DND-41 (cell line): ENCODE data around the gene LRRC8E.
A peak's percentile ranks its signal among the peaks of the same experiment; 100 is the strongest.
"Not testable (repeated sequence)": the region's sequence is repeated elsewhere in the genome, so short reads cannot be mapped to it uniquely, and the experiment has no call there.

Source experiments
- ATAC-seq: fragments of 200-7000 bp; cut with Tn5 transposase; 3 replicates; pipeline ENCODE4 v1.9.1; 2021; ENCODE audit warnings: low read depth; ENCODE audit not compliant: insufficient read depth
- DNase-seq: peaks from one replicate; pipeline ENCODE4 v3.0.0-alpha.2; 2020
- H2AFZ ChIP-seq: 2 replicates; pipeline ENCODE4 v1.6.0; 2012; ENCODE audit warnings: low read depth, low read length
- H3K27ac ChIP-seq: 2 replicates; pipeline ENCODE4 v1.5.1; 2012; ENCODE audit warnings: low read length, inconsistent platforms
- H3K27me3 ChIP-seq: fragments of 200-600 bp; sonication (generic); 2 replicates; pipeline ENCODE4 v1.6.0; 2012; ENCODE audit warnings: low read length, mild to moderate bottlenecking, inconsistent platforms; ENCODE audit not compliant: insufficient read depth, poor library complexity
- H3K36me3 ChIP-seq: 2 replicates; pipeline ENCODE4 v1.5.1; 2012; ENCODE audit warnings: low read length, inconsistent platforms; ENCODE audit not compliant: insufficient read depth
- H3K4me1 ChIP-seq: 2 replicates; pipeline ENCODE4 v1.5.1; 2012; ENCODE audit warnings: mild to moderate bottlenecking, low read length; ENCODE audit not compliant: insufficient read depth
- H3K4me2 ChIP-seq: 2 replicates; pipeline ENCODE4 v1.6.0; 2012; ENCODE audit warnings: mild to moderate bottlenecking, moderate library complexity, low read length, inconsistent platforms; ENCODE audit not compliant: insufficient read depth
- H3K4me3 ChIP-seq, 2 experiments: fragments of 200-600 bp in 1 of 2; shearing (Covaris generic) in 1 of 2; 2 replicates each; pipeline ENCODE4 v1.5.1; 2012 to 2016; ENCODE audit warnings: inconsistent platforms in 2 of 2, low read length in 2 of 2, mild to moderate bottlenecking in 2 of 2, low read depth in 1 of 2, moderate library complexity in 1 of 2
- H3K79me2 ChIP-seq: 2 replicates; pipeline ENCODE4 v1.6.0; 2012; ENCODE audit warnings: low read length, inconsistent platforms; ENCODE audit not compliant: insufficient read depth
- H3K9ac ChIP-seq: 2 replicates; pipeline ENCODE4 v1.6.0; 2012; ENCODE audit warnings: low read depth, mild to moderate bottlenecking, inconsistent platforms, low read length, moderate library complexity
- H3K9me3 ChIP-seq: 2 replicates; pipeline ENCODE4 v1.5.1; 2012; ENCODE audit warnings: low read length, moderate library complexity, mild to moderate bottlenecking, inconsistent platforms; ENCODE audit not compliant: insufficient read depth, severe bottlenecking
- H4K20me1 ChIP-seq: 2 replicates; pipeline ENCODE4 v1.6.0; 2012; ENCODE audit warnings: low read length; ENCODE audit not compliant: insufficient read depth
- CTCF ChIP-seq: IDR thresholded peaks from 2 replicates; pipeline ENCODE4 v1.5.1; 2012; ENCODE audit warnings: borderline replicate concordance, low read length, moderate library complexity, mild to moderate bottlenecking; ENCODE audit not compliant: poor library complexity, severe bottlenecking; ENCODE audit errors: extremely low read depth
- EZH2 ChIP-seq: IDR thresholded peaks from 3 replicates; pipeline ENCODE4 v1.6.1; 2012; ENCODE audit warnings: borderline replicate concordance, low read depth, mild to moderate bottlenecking, moderate library complexity, low read length, inconsistent platforms; ENCODE audit not compliant: severe bottlenecking

The LRRC8E gene

GRCh38 chr19:7916955-7917266 is 28.6 kb downstream of the LRRC8E start:
- no peak for DNase-seq
- Histone ChIP-seq H3K4me1 (peaks cover 28% of the 10 kb centered on the region), H2AFZ (no peak overlapping the region), H3K4me2 (no peak overlapping the region), H3K79me2 (no peaks in the 10 kb centered on the region), H3K27ac (no peak overlapping the region), H3K4me3 (no peak overlapping the region), H3K36me3 (peaks cover 17% of the 10 kb centered on the region), H3K27me3 (peaks cover 12% of the 10 kb centered on the region), H4K20me1 (peaks cover 28% of the 10 kb centered on the region), H3K9ac (no peak overlapping the region), H3K9me3 (no peaks in the 10 kb centered on the region)
- no peak for ATAC-seq
- TF ChIP-seq EZH2 (no peak), CTCF (no peak)

GRCh38 chr19:7917267-7918061 is 29.2 kb downstream of the LRRC8E start:
- ATAC-seq, result no peak

GRCh38 chr19:7918062-7918614 is 29.8 kb downstream of the LRRC8E start:
- H3K27ac ChIP-seq, H2AFZ ChIP-seq, H3K4me2 ChIP-seq, H3K4me3 ChIP-seq, H3K9me3 ChIP-seq, H3K9ac ChIP-seq, H3K79me2 ChIP-seq, DNase-seq, ATAC-seq: not testable (repeated sequence)
- Histone ChIP-seq H4K20me1 (peaks cover 26% of the 10 kb centered on the region), H3K36me3 (peaks cover 19% of the 10 kb centered on the region), H3K4me1 (peaks cover 34% of the 10 kb centered on the region), H3K27me3 (peaks cover 12% of the 10 kb centered on the region)

More at GRCh38 chr19:7917267-7918061, 29.2 kb downstream of the LRRC8E start:
- peak; percentile 19 for TF ChIP-seq CTCF
- TF ChIP-seq EZH2, result no peak
- H3K79me2 ChIP-seq, result no peaks in the 10 kb centered on the region
- H3K27me3 ChIP-seq, result peaks cover 12% of the 10 kb centered on the region
- peaks cover 19% of the 10 kb centered on the region for H3K36me3 ChIP-seq
- H3K9me3 ChIP-seq, result no peaks in the 10 kb centered on the region
- DNase-seq, result no peak
- no peak overlapping the region for H3K9ac ChIP-seq
- H3K4me1 ChIP-seq, result peaks cover 33% of the 10 kb centered on the region
- no peak overlapping the region for H2AFZ ChIP-seq
- H3K4me3 ChIP-seq, result no peak overlapping the region
- H3K4me2 ChIP-seq, result no peak overlapping the region
- peaks cover 26% of the 10 kb centered on the region for H4K20me1 ChIP-seq
- H3K27ac ChIP-seq, result no peak overlapping the region

- Histone ChIP-seq H3K9ac (peak overlapping the region; percentile 79), H3K36me3 (peaks cover 19% of the 10 kb centered on the region), H3K27me3 (peaks cover 12% of the 10 kb centered on the region), H2AFZ (no peak overlapping the region), H3K4me2 (peak overlapping the region; percentile 100), H3K4me1 (peaks cover 34% of the 10 kb centered on the region), H3K9me3 (no peaks in the 10 kb centered on the region), H4K20me1 (peaks cover 33% of the 10 kb centered on the region), H3K79me2 (0 out of 2 replicates have a peak, but pooled peaks cover 2% of the 10 kb centered on the region), H3K4me3 (no peak overlapping the region; a peak in 1 of 4 replicates), H3K27ac (no peak overlapping the region)
- DNase-seq, result no peak
- no peak for ATAC-seq
- TF ChIP-seq EZH2 (no peak), CTCF (no peak)
Measured at GRCh38 chr19:7918615-7919421, 30.5 kb downstream of the LRRC8E start.
